Forelimb muscle (tissue), 1 donor: ENCODE results near the gene PRKAR1B. TPM values are rescaled to one million over a fixed set of nuclear protein-coding genes. Genes with fewer than 3 reads are reported as not detected.
"Not testable (repeated sequence)": the region's sequence is repeated elsewhere in the genome, so short reads cannot be mapped to it uniquely, and the experiment has no call there.

Experiments used
- DNase-seq: peaks from one replicate; pipeline ENCODE4 v3.0.0-alpha.2; 2013; ENCODE audit warnings: low read depth
- polyA plus RNA-seq: library from polyadenylated mRNA; unstranded; fragments of 120-200 nt; gene quantifications from one replicate; pipeline ENCODE4 v1.2.1, GENCODE V29; 2013; ENCODE audit not compliant: insufficient read length

The PRKAR1B gene
- polyA plus RNA-seq, 1 donor: 28.8 TPM

DNA sequence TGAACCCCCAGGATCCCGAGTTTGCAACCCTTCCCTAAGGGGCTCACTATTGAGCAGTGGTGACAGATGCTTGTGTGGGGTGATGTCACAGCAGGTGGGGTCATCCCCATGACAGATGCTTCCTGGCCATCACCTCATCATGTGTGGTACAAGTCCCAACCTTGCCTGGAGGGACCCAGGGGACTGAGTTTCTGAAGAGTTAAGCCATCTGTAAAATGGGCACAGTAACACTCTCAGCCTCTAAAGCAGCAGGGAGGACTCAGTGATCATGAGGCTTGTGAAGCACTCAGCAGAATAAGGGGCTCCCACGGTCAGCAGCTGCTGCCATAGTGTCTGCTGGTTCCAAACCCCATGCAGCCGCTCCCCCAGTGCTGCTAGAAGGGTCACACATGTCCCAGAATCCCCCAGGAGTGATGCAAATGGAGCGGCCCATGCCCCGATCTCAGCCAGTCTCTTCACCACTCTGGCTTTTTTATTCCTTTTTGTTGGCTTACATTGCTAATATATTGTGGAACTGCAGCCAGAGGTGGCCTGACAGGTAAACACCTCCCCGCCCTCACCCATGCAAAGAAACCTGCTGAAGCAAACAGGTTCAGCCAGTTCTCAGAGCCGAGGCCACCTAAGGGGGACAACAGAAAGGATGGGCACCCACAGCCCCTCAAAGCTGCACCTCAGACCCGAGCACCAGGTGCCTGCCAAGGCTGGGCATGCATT, 105.4 kb downstream of the PRKAR1B start:
- DNase-seq: no peak

DNA sequence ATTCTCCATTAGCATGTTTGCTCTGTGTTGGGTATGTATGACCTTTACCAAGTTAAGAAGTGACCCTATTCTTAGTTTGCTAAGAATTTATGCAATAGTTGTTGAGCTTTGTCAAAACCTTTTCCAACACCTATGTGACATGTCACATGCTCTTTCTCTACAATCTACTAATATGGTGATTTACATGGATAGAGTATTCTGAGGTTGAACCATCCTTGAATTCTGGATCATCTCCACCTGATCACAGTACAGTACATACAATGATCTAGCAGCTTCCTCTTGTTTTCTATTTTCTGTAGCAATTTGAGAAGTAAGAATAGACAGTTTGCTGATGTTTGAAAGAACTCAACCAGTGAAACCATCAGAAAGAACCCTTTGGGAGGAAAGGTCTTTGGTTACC, 106.2 kb downstream of the PRKAR1B start:
- DNase-seq: no peak

GRCh38 chr7:620056-620455, 107.0 kb downstream of the PRKAR1B start:
- DNase-seq: no peak

DNA sequence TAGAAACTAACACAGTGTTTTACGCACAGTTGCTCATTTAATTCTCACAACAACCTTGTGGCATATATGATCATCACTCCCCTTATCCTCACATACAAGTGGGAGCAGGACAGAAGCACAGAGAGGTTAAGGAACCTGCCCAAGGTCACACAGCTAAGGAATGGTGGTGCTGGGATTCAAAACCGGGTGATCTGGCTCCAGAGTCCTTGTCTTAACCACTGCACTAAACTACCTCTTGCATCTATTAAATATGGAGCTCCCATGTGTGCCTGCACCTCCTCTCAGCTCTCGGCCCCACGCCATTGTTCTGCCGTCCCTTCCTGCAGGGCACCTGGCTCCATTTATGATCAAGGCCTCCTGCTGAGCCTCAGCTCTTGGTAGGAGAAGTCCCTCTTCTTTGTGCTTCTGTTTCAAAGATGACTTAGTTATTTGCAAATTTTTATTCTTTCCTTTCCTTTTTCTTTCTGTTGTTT, 107.7 kb downstream of the PRKAR1B start:
- DNase-seq: no peak

DNA sequence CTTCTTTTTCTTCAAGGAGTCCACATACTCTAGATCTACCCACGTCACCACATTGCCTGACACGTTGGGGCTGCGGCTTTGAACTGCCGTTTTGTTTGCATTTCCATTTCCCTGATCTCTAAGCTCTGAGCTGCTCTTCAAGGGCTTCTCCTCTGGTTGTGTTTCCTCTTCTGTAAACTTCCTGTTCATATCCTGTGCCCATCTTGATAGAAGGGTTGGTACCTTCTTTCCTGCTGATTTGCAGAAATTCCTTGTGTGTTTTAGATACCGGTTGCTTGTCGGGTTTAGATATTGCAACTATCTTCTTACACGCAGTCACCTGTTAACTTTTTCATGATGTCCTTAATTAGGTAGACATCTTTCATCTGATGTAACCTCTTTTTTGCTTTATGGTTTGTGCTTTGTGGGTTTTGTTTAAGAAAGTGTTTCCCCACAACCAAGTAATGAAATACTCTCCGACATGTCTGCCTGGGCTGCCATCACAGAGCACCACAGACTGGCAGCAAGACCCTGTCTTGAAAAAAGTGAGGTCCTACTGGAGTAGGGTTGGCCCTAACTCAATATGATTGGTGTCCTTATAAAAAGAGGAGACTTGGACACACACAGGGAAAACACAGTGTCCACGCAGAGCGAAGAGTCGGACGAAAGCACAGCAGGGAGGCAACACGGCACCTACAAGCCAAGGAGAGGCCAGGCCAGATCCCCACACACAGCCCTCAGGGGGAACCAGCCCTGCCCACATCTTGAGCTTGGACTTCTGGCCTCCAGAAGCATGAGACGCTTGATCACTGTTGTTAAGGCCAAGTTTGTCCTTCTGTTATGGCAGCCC, 108.3 kb downstream of the PRKAR1B start:
- DNase-seq: no peak

DNA sequence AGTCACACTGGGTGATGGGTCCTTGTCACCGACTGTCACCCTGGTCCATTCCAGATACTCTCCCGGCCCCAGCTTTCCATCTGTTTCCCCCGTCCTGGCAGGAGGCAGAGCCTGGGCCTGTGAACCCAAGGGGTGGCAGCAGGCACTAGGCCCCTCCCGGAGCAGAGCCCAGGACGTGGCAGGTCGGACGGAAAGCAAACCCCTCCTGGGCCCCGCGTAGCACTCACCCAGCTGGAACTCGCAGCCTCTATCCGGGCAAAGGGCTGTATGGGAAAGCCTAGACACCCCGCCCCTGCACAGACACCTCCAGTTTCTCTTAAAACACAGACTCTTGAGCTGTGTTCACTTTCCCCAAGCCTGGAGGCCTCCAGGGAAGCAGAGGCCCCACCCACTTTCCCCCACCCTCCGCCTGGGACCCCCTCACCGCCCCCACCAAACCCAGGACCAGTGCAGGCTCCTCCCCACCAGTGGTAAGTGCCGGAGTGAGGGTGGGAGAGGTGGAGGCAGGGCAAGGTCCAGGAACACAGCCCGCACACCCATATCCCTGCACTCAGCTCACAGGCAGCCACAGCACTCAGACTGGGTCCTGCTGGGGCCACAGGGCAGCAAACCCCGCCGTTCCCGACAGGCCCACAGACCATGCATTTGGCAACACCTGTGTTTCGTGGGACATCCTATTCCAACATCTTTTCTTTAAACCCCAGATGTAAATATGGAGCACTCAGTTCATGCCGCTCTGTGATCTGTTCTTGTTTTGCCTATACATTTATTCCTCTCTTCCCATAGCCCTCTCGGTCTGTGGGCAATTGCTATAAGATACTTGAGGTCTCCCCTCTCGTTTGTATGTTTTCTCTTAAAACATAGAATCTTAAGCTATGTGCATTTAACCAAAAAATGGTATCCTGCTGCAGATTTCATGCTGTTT, 109.2 kb downstream of the PRKAR1B start:
- DNase-seq: no peak

- DNase-seq: no peak
Measured at GRCh38 chr7:613442-614140, 113.5 kb downstream of the PRKAR1B start.

GRCh38 chr7:611837-612236, 115.2 kb downstream of the PRKAR1B start:
- DNase-seq: not testable (repeated sequence)

GRCh38 chr7:611281-611810, 115.7 kb downstream of the PRKAR1B start:
- DNase-seq: no peak

- no peak for DNase-seq
Measured at GRCh38 chr7:610531-611280, 116.4 kb downstream of the PRKAR1B start.

GRCh38 chr7:610141-610530, 116.9 kb downstream of the PRKAR1B start:
- DNase-seq: no peak

DNA sequence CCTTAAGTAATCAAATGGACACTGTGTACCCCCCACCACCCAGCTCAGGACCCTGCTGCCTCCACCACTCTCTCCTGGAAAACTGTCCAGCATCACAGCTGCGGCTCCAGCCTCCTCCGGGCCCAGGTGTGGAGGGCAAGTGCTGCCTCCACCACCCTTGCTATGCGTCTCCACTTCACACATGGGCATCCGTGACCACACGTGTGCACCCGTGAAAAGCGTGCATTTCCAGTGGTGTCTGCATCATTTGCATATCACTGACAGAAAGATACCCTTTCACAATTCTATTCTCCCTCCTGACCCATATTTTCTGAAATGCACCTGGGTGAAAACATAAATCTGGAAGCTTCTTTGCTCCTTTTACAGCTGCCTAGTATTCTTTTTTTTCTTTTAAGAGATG, 117.7 kb downstream of the PRKAR1B start:
- no peak for DNase-seq

- DNase-seq: no peak
Measured at GRCh38 chr7:608954-609353, 118.1 kb downstream of the PRKAR1B start.

DNA sequence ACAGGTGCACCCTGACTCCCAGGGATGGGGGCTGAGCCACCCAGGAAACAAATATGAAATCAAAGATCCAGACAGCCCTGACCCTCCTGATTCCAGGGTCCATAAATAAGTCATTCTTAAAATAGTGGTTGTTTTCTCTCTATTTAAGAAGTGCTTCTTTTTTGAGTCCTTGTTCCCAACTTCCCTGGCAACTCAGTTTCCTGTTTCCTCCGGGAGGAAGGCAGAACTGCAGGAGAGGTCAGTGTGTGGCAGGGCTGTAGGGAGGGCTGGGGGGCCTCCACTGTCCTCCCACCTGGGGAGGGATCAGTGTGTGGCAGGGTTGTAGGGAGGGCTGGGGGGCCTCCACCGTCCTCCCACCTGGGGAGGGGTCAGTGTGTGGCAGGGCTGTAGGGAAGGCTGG, 118.7 kb downstream of the PRKAR1B start:
- no peak for DNase-seq

DNA sequence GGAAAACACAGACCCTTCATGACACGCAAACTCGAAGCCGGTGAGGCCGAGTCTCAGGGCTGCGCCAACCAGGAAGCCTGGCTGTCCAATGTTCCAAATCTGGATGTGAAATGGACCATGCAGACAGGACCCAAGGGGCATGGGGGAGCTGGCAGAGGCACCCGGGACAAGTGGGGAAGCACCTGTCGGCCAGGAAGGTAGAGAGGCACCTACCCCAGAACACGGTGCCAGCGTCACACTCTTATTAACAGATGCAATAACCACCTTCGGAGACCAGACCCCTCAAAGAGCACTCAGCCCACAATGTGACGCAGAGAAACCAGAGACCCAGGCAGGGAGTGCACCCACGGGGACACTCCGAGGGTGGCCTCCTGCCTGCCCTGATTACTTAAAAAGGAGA, 119.1 kb downstream of the PRKAR1B start:
- no peak for DNase-seq

GRCh38 chr7:605661-606450, 121.2 kb downstream of the PRKAR1B start:
- DNase-seq: no peak

DNA sequence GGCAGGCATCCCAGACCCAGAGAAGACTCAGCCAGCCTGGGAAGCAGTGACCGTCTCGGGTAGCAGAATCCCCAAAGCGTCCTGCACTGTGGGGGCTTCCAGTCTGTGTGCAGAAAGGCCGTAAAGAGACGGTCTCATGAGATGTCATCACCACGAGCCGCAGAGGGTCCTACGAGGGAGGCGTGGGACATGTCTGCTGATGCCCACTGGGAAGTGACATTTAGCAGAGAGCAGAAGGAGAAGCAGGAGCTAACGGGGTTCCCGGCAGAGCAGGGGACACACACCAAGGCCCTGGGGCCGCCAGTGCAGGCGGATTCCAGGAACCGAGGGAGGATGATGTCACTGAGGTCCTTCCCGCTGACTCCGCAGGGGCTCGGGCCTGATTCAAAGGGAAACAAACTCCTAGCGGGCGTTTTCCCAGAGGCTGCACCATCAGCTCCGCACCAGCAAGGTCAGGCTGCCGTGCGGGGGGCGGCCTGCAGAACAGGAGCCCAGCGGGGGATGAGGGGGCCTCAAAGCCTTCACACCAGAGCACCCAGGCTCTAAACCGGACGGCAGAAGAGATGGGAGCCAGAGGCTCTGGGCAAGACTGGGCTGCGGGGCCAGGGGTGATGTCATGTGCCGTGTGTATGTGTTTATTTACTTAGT, 122.1 kb downstream of the PRKAR1B start:
- DNase-seq: no peak

DNA sequence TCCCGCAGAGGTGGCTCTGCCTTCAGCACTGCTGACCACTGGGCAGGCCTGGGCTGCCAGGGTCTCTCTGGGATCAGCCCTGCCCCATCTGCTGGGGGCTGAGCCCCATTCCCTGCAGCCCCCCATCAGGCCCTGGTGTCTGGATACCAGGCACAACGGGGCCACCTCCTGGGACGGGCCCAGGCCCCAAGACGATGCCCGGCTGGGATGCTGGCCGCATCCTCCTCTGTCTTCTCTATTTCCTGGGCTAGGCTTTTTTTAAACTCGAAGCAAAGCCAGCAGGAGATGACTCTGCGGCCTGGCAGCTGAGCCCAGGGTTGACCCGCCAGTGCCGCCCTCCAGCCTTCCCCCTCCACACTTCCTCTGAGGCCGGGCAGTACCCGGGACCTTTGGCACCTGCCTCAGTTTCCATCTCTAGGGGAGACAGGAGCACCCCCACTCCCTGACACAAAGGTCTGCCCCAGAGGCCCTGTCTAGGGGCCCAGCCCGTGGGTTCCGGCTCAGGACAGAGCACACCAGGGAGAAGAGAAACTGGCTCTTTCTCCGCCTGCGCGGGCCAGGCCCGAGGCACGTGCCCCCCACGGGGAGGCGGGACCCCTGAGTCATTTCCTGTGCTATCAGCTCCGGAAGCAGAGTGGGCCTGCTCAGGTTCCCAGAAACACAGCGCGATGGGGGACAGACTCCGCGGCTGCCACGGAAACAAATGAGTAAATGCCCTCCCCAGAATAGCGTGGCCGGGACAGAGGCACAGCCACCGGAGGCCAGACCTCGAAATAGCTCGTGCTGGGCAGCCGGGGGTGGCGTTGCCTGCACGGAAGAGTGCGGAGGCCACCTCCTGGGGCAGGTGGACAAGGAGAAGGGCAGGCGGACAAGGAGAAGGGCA, 122.8 kb downstream of the PRKAR1B start:
- no peak for DNase-seq
